WTC11 (cell line): ENCODE results near the gene CHRNA4.

Experiments
- ESRRA ChIP-seq: sonication (generic); formaldehyde crosslinking; IDR thresholded peaks from 2 replicates; pipeline ENCODE4 v1.8.1; 2022; ENCODE audit warnings: mild to moderate bottlenecking, missing genetic modification reagents, borderline replicate concordance
- MYBL2 ChIP-seq: sonication (generic); formaldehyde crosslinking; IDR thresholded peaks from 2 replicates; pipeline ENCODE4 v1.8.1; 2023; ENCODE audit warnings: mild to moderate bottlenecking, moderate library complexity, missing genetic modification reagents

GRCh38 chr20:63364801-63365585 is 3.8 kb upstream of the CHRNA4 start:
- TF ChIP-seq ESRRA (CRISPR knock-in tag) (no peak), MYBL2 (CRISPR knock-in tag) (no peak)
